ENCODE data around the gene CD109.
"Not testable (repeated sequence)": the region's sequence is repeated elsewhere in the genome, so short reads cannot be mapped to it uniquely, and the experiment has no call there.

The CD109 gene

DNA sequence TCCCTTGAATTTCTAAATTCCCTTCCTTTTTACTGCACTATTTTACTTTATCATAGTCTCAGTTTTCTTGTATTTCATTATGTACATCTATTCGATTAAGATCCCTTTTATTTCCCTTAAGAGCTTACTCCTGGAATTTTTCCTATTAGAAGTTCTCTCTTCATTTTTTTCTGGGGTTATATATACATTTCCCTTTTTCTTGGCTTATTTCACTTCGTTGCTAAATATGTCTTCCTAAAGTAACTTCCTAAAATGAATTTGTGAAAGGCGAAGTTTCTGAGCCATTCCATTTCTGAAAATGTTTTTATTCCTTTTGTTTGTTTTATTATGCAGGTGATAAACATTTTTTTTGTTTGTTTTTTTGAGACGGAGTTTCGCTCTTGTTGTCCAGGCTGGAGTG, 5.9 kb upstream of the CD109 start:
- DNase-seq: no peak

DNA sequence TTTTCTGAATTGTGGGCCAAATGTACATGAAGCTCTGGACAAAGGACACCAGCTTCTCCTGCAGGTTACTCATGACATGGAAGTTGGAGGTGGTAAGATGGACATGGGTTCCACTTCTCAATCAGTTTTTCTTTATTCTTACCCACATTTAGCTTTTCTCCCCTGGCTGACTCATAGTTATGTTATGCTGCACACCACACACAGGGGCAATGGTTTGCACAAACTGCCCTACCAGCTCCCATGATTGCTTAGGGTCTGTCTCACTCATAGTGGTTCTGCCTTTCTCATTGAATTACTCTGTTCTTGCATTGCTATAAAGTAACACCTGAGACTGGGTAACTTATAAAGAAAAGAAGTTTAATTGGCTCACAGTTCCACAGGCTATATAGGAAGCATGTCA, 4.5 kb upstream of the CD109 start:
- no peak for DNase-seq

- no peak for DNase-seq
Observed at GRCh38 chr6:73694711-73695411, 1.1 kb upstream of the CD109 start.

- DNase-seq: no peak
Observed at GRCh38 chr6:73696966-73697655, 1.1 kb downstream of the CD109 start.

DNA sequence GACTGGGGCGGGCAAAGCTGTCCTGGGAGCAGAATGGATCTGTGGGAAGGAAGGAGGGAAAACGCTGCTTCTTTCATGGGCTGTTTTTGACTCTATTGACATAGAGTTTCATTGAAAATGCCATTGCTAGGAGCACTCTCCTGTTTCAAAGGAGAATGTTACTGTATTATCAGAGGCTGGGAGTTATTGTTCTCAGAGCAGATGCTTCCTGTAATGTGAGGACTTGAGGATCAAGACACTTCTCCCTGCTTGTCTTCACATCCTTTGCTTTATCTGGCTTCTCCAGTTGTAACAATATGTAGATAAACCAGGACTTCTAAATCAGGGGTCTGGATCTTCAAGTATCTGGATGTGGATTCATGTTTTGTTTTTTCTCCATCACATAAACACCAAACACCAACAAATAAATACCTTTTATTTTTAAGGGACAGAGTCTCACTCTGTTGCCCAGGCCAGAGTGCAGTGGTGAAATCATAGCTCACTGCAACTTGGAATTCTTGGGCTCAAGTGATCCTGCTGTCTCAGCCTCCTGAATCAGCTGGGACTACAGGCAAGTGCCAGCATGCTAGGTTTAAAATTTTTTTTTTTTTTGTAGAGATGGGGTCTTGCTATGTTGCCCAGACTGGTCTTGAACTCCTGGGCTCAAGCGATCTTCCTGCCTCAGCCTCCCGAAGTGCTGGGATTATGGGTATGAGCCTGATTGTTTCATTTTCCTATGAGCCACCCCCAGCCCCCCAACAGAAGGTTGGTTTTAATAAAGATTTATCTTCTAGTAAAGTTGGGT, 3.9 kb downstream of the CD109 start:
- no peak for DNase-seq

- no peak for DNase-seq
Observed at GRCh38 chr6:73702444-73702843, 6.4 kb downstream of the CD109 start.

DNA sequence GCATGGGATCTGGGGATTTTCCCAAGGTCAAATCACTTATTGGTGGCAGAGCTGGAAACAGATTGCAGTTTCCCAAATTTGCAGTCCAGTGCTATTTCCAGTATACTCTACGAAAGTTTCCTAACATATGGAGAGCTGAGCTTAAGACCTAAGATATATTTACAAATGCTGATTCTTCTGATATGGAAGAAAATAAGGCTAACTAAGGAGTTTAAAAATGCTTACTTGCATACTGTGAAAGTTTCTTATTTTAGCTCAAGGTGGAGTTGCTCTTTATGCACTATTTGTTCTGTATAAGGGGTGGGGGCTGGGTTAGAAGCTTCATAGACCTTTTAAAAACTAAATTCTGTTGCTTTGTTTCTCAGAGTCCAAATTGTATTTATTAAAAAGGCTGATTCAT, 7.5 kb downstream of the CD109 start:
- no peak for DNase-seq

- DNase-seq: no peak
Observed at GRCh38 chr6:73704260-73704659, 8.3 kb downstream of the CD109 start.

- DNase-seq: no peak
Observed at GRCh38 chr6:73704798-73705197, 8.8 kb downstream of the CD109 start.

DNA sequence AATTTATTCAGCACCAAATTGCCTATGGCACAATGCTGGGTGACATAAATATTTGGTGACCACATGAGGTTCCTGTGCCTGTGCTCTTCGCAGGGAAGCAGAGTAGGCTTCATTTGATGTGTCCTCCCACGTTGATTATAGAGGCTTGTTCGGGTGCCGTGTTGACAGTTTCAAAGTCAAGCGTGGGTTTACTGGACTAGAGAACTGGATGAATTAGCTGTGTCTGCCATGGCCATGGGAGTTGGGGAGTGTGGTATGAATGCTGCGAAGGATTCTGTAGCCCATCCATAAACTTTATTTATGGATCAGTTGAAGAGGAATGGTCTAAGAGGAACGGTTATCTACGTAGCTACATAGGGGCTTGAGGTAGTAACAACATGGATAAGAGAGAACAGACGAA, 11.0 kb downstream of the CD109 start:
- no peak for DNase-seq

DNA sequence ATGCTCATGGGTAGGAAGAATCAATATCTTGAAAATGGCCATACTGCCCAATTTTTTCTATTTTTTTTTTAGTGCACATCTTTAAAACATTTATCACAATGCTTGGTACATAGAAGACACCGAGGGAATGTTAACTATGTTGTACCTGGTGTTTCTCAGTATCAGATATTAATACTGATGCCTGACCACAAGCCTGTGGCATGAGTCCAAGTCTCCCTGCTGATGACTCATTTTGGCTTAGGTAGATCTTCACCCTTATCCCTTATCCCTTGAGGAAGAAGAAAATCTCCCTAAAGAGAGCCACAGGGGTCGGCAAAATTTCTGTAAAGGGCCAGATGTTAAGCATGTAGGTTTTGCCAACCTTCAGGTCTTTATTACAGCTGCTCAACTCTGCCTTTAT, 14.5 kb downstream of the CD109 start:
- DNase-seq: no peak

GRCh38 chr6:73710948-73711347, 14.9 kb downstream of the CD109 start:
- DNase-seq: no peak

DNA sequence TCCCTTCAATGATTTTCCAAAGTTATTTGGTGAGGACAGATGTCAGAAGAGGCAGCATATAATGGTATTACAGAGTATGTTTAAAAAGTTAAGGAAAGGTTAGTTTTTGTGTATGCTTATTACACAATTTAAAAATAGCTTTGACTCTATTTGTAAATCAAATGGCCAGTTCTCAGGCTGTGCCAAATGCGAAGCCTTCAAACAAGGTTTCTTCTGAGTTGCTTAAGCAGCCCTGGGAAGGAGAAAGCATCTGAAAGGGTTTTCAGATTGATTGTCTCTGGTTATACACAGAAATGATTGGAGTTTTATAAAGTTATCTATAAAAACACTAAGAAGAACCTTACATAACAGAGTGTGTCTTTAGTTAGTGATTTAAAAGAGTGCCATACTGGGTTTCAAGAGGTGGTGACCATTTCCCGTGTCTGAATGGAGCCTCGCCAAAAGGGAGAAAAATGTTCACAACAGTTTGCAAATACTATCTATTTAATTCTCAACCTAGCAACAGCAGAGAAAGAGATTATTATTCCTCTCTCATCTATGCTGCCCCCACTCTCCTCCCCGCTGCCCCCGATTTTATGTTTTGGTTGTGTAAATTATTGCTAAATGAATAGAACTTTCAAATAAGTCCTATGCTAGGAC, 16.7 kb downstream of the CD109 start:
- DNase-seq: no peak

DNA sequence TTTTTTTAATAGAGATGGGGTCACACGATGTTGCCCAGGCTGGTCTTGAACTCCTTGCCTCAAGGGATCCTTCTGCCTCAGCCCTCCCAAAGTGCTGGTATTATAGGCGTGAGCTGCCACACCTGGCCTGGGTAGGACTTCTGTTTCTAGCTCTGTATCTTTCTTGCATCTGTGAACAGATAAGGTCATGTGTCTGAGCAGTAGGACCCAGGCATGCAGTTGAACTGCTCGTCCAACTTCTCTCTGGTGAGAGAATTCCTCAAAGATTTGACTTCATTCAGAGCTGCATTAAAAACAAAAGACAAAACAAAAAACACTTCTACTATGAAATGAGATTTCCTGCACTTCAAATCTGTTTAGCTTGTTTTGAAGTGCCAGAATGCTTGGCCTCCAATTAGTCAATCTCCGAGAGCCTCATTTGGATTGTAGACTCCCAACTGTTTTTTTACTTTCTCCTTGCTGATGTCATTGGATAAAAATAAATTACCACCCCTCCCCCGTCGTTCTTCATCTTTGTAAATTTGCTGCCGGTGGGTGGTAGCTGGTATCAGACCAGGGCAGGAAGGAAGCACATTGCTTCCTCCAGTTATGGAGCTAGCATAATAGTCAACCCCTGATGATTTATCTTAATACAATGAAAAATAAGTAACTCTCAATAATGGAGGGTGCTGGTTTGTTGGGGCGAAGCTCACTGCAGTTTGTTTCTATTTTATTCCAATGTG, 17.6 kb downstream of the CD109 start:
- DNase-seq: peak; percentile 58

GRCh38 chr6:73715111-73715508, 19.1 kb downstream of the CD109 start:
- not testable (repeated sequence) for DNase-seq

DNA sequence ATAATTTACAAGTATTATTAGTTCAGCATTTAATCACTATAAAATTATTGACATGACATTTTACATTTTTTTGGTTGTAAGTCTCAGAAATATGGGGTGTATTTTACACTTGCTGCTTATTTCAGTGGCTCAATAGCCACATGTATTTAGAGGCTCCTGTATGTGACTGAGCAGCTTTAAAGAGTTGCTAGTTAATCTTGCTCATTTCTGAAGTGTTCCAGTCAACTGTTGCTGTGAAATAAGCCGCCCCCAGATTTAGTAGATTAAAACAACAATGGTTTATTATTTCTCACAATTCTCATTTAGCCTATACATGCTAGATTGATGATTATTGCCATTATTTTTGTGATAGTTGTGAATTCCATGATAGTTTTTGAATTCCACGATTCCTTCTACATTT, 23.0 kb downstream of the CD109 start:
- DNase-seq: no peak

GRCh38 chr6:73722318-73723060, 26.5 kb downstream of the CD109 start:
- DNase-seq: peak; percentile 28

DNA sequence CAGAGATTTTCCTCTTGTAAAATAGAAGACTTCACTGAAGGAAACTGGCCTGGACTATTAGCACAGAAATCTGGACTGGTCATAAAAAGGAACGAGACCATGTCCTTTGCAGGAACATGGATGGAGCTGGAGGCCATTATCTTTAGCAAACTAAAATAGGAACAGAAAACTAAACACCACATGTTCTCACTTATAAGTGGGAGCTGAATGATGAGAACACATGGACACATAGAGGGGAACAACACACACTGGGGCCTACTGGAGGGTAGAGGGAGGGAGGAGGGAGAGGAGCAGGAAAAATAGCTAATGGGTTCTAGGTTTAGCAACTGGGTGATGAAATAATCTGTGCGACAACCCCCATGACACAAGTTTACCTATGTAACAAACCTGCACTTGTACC, 27.5 kb downstream of the CD109 start:
- not testable (repeated sequence) for DNase-seq

GRCh38 chr6:73724389-73724788, 28.4 kb downstream of the CD109 start:
- no peak for DNase-seq

DNA sequence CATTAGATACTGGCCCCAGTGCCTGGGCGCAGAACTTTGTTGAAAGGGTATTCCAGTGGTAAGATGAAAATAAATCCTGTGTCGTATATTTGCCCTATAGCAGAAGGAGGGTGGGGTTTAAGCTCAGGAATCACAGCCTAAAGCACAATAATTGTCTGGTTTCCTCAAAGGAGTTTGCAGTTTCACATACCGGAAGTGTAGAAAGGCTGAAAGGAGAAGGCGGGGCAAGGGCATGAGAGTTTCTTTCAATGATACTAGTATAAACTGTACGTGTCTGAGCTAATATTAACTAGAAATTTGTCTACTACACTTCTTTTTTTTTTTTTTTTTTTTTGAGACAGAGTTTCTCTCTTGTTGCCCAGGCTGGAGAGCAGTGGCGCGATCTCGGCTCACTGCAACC, 29.2 kb downstream of the CD109 start:
- not testable (repeated sequence) for DNase-seq

DNA sequence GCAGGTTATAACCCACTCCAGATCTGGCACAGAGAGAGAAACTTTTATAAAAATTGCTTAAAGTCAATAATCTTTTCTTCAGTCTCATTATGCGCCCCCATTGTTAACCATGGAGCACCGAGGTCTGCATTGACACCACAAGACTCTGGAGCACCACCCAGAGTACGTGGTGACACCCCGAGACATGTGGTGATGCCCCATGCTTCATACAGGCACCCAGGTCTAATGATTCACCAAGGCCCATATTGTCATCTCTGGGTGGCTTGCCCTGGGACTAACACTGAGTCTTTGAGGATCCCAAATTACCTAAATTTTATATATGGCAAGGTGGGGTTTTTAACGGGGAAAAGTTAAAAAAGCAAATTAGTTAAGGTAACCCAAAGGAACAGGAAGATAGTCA, 31.1 kb downstream of the CD109 start:
- no peak for DNase-seq
